Activated CD4-positive, CD25-positive, alpha-beta regulatory T cell treated with anti-CD3 and anti-CD28 coated beads, Interleukin-2, amount 50 U/mL, for 16 hours (primary cell): ENCODE measurements around the gene PLD4.

Experiments used
- DNase-seq: peaks from one replicate; pipeline ENCODE4 v3.0.0-alpha.2; 2020; ENCODE audit warnings: low read depth, low spot score

PLD4 gene

GRCh38 chr14:104928391-104929133 lies 3.9 kb downstream of the PLD4 start:
- DNase-seq = no peak

- DNase-seq = no peak
Observed at GRCh38 chr14:104929268-104930230, 4.9 kb downstream of the PLD4 start.

- no peak for DNase-seq
Observed at GRCh38 chr14:104930526-104931303, 6.0 kb downstream of the PLD4 start.

- no peak for DNase-seq
Observed at GRCh38 chr14:104931304-104931770, 6.7 kb downstream of the PLD4 start.

- DNase-seq = no peak
Observed at GRCh38 chr14:104931771-104932675, 7.3 kb downstream of the PLD4 start.

- DNase-seq = peak; percentile 66
Observed at GRCh38 chr14:104932676-104933631, 8.3 kb downstream of the PLD4 start.

GRCh38 chr14:104933746-104934733 lies 9.4 kb downstream of the PLD4 start:
- no peak for DNase-seq

- no peak for DNase-seq
Observed at GRCh38 chr14:104935026-104935650, 10.5 kb downstream of the PLD4 start.

- no peak for DNase-seq
Observed at GRCh38 chr14:104935955-104936354, 11.3 kb downstream of the PLD4 start.

GRCh38 chr14:104936361-104937155 lies 11.9 kb downstream of the PLD4 start:
- DNase-seq = no peak

GRCh38 chr14:104937161-104937560 lies 12.5 kb downstream of the PLD4 start:
- no peak for DNase-seq

GRCh38 chr14:104937694-104938365 lies 13.2 kb downstream of the PLD4 start:
- no peak for DNase-seq

- DNase-seq = no peak
Observed at GRCh38 chr14:104938436-104938835, 13.8 kb downstream of the PLD4 start.

GRCh38 chr14:104938960-104939359 lies 14.3 kb downstream of the PLD4 start:
- no peak for DNase-seq

GRCh38 chr14:104939666-104940410 lies 15.2 kb downstream of the PLD4 start:
- DNase-seq = no peak
